A673 (cell line): ENCODE results near the gene SLC66A2. TPM values are rescaled to one million over a fixed set of nuclear protein-coding genes. Genes with fewer than 3 reads are reported as not detected.

Experiments used
- BruUV-seq: library from RNA; stranded (reverse); fragments of 400-500 nt; replicated peaks from 2 replicates; lab custom pipeline; 2021; lab: Mats Ljungman, UMichigan
- CTCF ChIA-PET: fragments of 300-600 bp; sonication (Branson Sonifier 250); formaldehyde crosslinking; loops from one replicate; lab custom pipeline; 2022; ENCODE audit warnings: antibody characterized with exemption; lab: Charles Lee
- POLR2A ChIA-PET: fragments of 300-600 bp; sonication (Branson Sonifier 250); formaldehyde crosslinking; loops from one replicate; lab custom pipeline; 2022; ENCODE audit warnings: antibody characterized with exemption; ENCODE audit not compliant: low non-redundant PET; lab: Charles Lee
- DNase-seq: peaks from one replicate; pipeline ENCODE4 v3.0.0-alpha.2; 2015; ENCODE audit warnings: low spot score
- H3K27ac ChIP-seq: fragments of 200-600 bp; sonication (generic); 2 replicates; pipeline ENCODE4 v1.5.1; 2016; ENCODE audit warnings: mixed run types, low read depth, mild to moderate bottlenecking, mixed read lengths, antibody characterized with exemption, low read length; ENCODE audit not compliant: poor library complexity, severe bottlenecking
- H3K27me3 ChIP-seq: fragments of 200-600 bp; sonication (generic); replicated peaks from 2 replicates; pipeline ENCODE4 v1.6.1; 2017; ENCODE audit warnings: mixed run types, low read depth, mild to moderate bottlenecking, mixed read lengths, antibody characterized with exemption, low read length; ENCODE audit not compliant: insufficient read depth, poor library complexity
- H3K36me3 ChIP-seq: fragments of 200-600 bp; sonication (generic); 2 replicates; pipeline ENCODE4 v1.6.1; 2016; ENCODE audit warnings: mixed run types, mild to moderate bottlenecking, mixed read lengths, antibody characterized with exemption, low read length; ENCODE audit not compliant: insufficient read depth, poor library complexity, severe bottlenecking
- H3K4me1 ChIP-seq: fragments of 200-600 bp; sonication (generic); 2 replicates; pipeline ENCODE4 v1.6.1; 2017; ENCODE audit warnings: mixed run types, mild to moderate bottlenecking, mixed read lengths, antibody characterized with exemption, low read length; ENCODE audit not compliant: insufficient read depth, poor library complexity, severe bottlenecking
- H3K4me3 ChIP-seq: fragments of 200-600 bp; sonication (generic); 2 replicates; pipeline ENCODE4 v1.5.1; 2016; ENCODE audit warnings: low read depth, mixed run types, mild to moderate bottlenecking, mixed read lengths, low read length; ENCODE audit not compliant: poor library complexity, severe bottlenecking
- H3K9me3 ChIP-seq: fragments of 200-600 bp; sonication (generic); 2 replicates; pipeline ENCODE4 v1.6.1; 2016; ENCODE audit warnings: mixed run types, low read depth, mild to moderate bottlenecking, mixed read lengths, antibody characterized with exemption, low read length; ENCODE audit not compliant: poor library complexity, severe bottlenecking
- CTCF ChIP-seq: fragments of 300-800, 200-600 bp; sonication (generic); conservative IDR thresholded peaks from 2 replicates; pipeline ENCODE4 v1.5.1; 2017; ENCODE audit warnings: low read depth, mild to moderate bottlenecking, antibody characterized with exemption, low read length, moderate library complexity, mixed read lengths
- EZH2 ChIP-seq: fragments of 200-600 bp; sonication (generic); IDR thresholded peaks from 2 replicates; pipeline ENCODE4 v1.6.1; 2017; ENCODE audit warnings: borderline replicate concordance, low read depth, mild to moderate bottlenecking, mixed read lengths, antibody characterized with exemption, low read length; ENCODE audit not compliant: poor library complexity, severe bottlenecking
- intact Hi-C: fragments of 100-400 bp; cut with micrococcal nuclease; formaldehyde crosslinking; loops from one replicate; pipeline ENCODE4 v1.10.0; 2022; ENCODE audit not compliant: unreplicated experiment
- total RNA-seq: library from RNA; stranded (reverse); gene quantifications from 2 replicates; pipeline ENCODE4 v1.2.3, GENCODE V29; 2021

Gene SLC66A2
- total RNA-seq, 1 experiment from 2014 or later, result 28.0 TPM

GRCh38 chr18:79982736-79983135, 31.3 kb upstream of the SLC66A2 start:
- H3K36me3 ChIP-seq, result peaks cover 23% of the 10 kb centered on the region
- intact Hi-C loops, result no loop called here
- ChIA-PET POLR2A (interaction anchor here (0.6 kb wide), 1 partner anchor 129 kb away, joined by 3 read pairs; no protein-coding TSS in a partner anchor), CTCF (no interaction called here)
- H3K27me3 ChIP-seq, result no peaks in the 10 kb centered on the region
- TF ChIP-seq CTCF (no peak), EZH2 (no peak)
- no peak overlapping the region for H3K27ac ChIP-seq
- BruUV-seq, result no TSS peak
- DNase-seq, result no peak
- H3K4me1 ChIP-seq, result peaks cover 11% of the 10 kb centered on the region
- no peak overlapping the region for H3K4me3 ChIP-seq
- H3K9me3 ChIP-seq, result no peaks in the 10 kb centered on the region

- Histone ChIP-seq H3K4me1 (no peaks in the 10 kb centered on the region), H3K4me3 (no peak overlapping the region), H3K9me3 (no peaks in the 10 kb centered on the region), H3K27me3 (no peaks in the 10 kb centered on the region), H3K27ac (no peak overlapping the region), H3K36me3 (peaks cover 28% of the 10 kb centered on the region)
- no TSS peak for BruUV-seq
- ChIA-PET CTCF (no interaction called here), POLR2A (no interaction called here)
- intact Hi-C loops, result no loop called here
- DNase-seq, result no peak
- TF ChIP-seq CTCF (no peak), EZH2 (no peak)
Measured at GRCh38 chr18:79980585-79980984, 29.1 kb upstream of the SLC66A2 start.

GRCh38 chr18:79979843-79980242, 28.4 kb upstream of the SLC66A2 start:
- CTCF ChIA-PET, result no interaction called here
- TF ChIP-seq EZH2, result no peak
- H3K27ac ChIP-seq, result no peak overlapping the region
- POLR2A ChIA-PET, result no interaction called here
- DNase-seq, result no peak
- peaks cover 28% of the 10 kb centered on the region for H3K36me3 ChIP-seq
- H3K4me3 ChIP-seq, result no peak overlapping the region
- intact Hi-C loops, result no loop called here
- no peaks in the 10 kb centered on the region for H3K27me3 ChIP-seq
- H3K9me3 ChIP-seq, result no peaks in the 10 kb centered on the region
- no peaks in the 10 kb centered on the region for H3K4me1 ChIP-seq
- no TSS peak for BruUV-seq
